Keratinocyte (primary cell): ENCODE data around the gene HNRNPM. TPM values are rescaled to one million over a fixed set of nuclear protein-coding genes. Genes with fewer than 3 reads are reported as not detected.

Source experiments
- DNase-seq: peaks from one replicate; pipeline ENCODE4 v3.0.0-alpha.2; 2011; ENCODE audit warnings: low read depth, missing footprints, low spot score
- FAIRE-seq: peaks from 2 replicates; lab custom pipeline; 2011; peaks lifted over from hg19 to GRCh38; lab: Jason Lieb, UNC
- H2AFZ ChIP-seq: 2 replicates; pipeline ENCODE4 v1.6.0; 2012; ENCODE audit warnings: low read length, control low read depth, inconsistent platforms; ENCODE audit not compliant: control insufficient read depth
- H3K27ac ChIP-seq: 2 replicates; pipeline ENCODE4 v1.5.1; 2011; ENCODE audit warnings: low read length; ENCODE audit not compliant: control insufficient read depth, insufficient read depth
- H3K27me3 ChIP-seq: 3 replicates; pipeline ENCODE4 v1.6.0; 2011; ENCODE audit warnings: low read length; ENCODE audit not compliant: control insufficient read depth, insufficient read depth; ENCODE audit errors: extremely low read depth
- H3K36me3 ChIP-seq, 2 experiments: 2 replicates in 1 of 2; 3 replicates in 1 of 2; pipeline ENCODE4 v1.5.1; 2011; ENCODE audit warnings: low read length in 2 of 2, mild to moderate bottlenecking in 1 of 2; ENCODE audit not compliant: control insufficient read depth in 2 of 2, insufficient read depth in 2 of 2; ENCODE audit errors: extremely low read depth in 1 of 2
- H3K4me1 ChIP-seq: 3 replicates; pipeline ENCODE4 v1.5.1; 2011; ENCODE audit warnings: low read length; ENCODE audit not compliant: control insufficient read depth, insufficient read depth; ENCODE audit errors: extremely low read depth
- H3K4me2 ChIP-seq: 3 replicates; pipeline ENCODE4 v1.6.0; 2011; ENCODE audit warnings: low read depth, low read length; ENCODE audit not compliant: control insufficient read depth, insufficient read depth; ENCODE audit errors: extremely low read depth
- H3K4me3 ChIP-seq, 3 experiments: fragments of 200-600 bp in 1 of 3; sonication (generic) in 1 of 3; 2 replicates in 2 of 3; 3 replicates in 1 of 3; pipeline ENCODE4 v1.5.1; 2011 to 2016; ENCODE audit warnings: low read length in 3 of 3, mild to moderate bottlenecking in 3 of 3, control low read depth in 2 of 3, inconsistent platforms in 1 of 3, low read depth in 1 of 3, mixed read lengths in 1 of 3, mixed run types in 1 of 3, moderate library complexity in 1 of 3; ENCODE audit not compliant: control insufficient read depth in 2 of 3, insufficient read depth in 2 of 3; ENCODE audit errors: extremely low read depth in 1 of 3
- H3K79me2 ChIP-seq: 2 replicates; pipeline ENCODE4 v1.6.0; 2012; ENCODE audit warnings: low read length; ENCODE audit not compliant: control insufficient read depth, insufficient read depth
- H3K9ac ChIP-seq: 3 replicates; pipeline ENCODE4 v1.6.0; 2011; ENCODE audit warnings: low read length; ENCODE audit not compliant: control insufficient read depth, insufficient read depth; ENCODE audit errors: extremely low read depth
- H3K9me1 ChIP-seq: 3 replicates; pipeline ENCODE4 v1.6.0; 2011; ENCODE audit warnings: low read length; ENCODE audit not compliant: control insufficient read depth, insufficient read depth; ENCODE audit errors: extremely low read depth
- H3K9me3 ChIP-seq: 2 replicates; pipeline ENCODE4 v1.5.1; 2012; ENCODE audit warnings: low read depth, low read length; ENCODE audit not compliant: control insufficient read depth
- H4K20me1 ChIP-seq: 3 replicates; pipeline ENCODE4 v1.6.0; 2011; ENCODE audit warnings: low read length; ENCODE audit not compliant: control insufficient read depth, insufficient read depth; ENCODE audit errors: extremely low read depth
- EZH2 ChIP-seq: IDR thresholded peaks from one replicate; pipeline ENCODE4 v1.6.1; 2012; ENCODE audit warnings: inconsistent platforms, mild to moderate bottlenecking, low read length, moderate library complexity
- dilution Hi-C: fragments of 300-500 bp; cut with MboI; formaldehyde crosslinking; loops from one replicate; pipeline ENCODE4 v1.7.0; 2020; ENCODE audit warnings: low sequenced_read_pairs; ENCODE audit not compliant: extremely low pct_ligation_motif_present
- polyA plus RNA-seq, 5 experiments: library from polyadenylated mRNA; depleted of rRNA in 3 of 5; stranded (reverse) in 3 of 5; stranded (forward) in 1 of 5; unstranded in 1 of 5; fragments of >200 nt; gene quantifications; 1 replicate in 1 of 5; 2 replicates in 3 of 5; 3 replicates in 1 of 5; pipeline versions ENCODE4 v1.2.1 to v1.2.3, GENCODE V29; 2011 to 2012; ENCODE audit warnings: missing spikeins in 2 of 5, low read depth in 1 of 5, low replicate concordance in 1 of 5
- TF ChIP-seq, protein P1 (sequence below), 3 experiments: IDR thresholded peaks in 1 of 3; conservative IDR thresholded peaks in 1 of 3; optimal IDR thresholded peaks in 1 of 3; 2 replicates in 2 of 3; 3 replicates in 1 of 3; pipeline versions ENCODE3 to v1.5.1; 2011; ENCODE audit warnings: low read length in 3 of 3, mild to moderate bottlenecking in 3 of 3, moderate library complexity in 2 of 3, control low read depth in 1 of 3, inconsistent platforms in 1 of 3; ENCODE audit not compliant: insufficient read depth in 2 of 3; ENCODE audit errors: extremely low read depth in 1 of 3

Gene HNRNPM
- polyA plus RNA-seq, 1 donor (not counting 4 experiments of a cell fraction or from before 2014, with no cell fraction given), result 126 TPM

DNA sequence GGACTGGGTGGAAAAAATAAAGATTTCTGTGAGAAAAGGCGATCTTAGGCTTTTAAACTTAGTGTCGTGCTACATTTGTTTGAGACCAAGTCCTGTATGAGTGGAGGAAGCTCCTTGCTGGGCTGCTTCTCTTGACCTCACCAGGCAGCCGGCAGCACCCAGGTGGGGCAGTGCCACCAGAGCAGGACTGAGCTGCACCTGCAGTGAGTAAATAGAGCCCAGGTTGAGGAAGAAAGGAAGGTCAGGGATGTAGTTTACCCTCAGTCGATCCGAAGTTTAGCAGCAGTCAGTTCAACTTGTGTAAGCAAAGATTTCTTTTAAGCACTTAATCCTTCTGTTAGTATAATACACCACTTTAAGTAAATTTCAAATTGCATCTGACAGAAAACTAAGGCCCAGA, 13.6 kb downstream of the HNRNPM start:
- DNase-seq (no peak), FAIRE-seq (no peak)
- Histone ChIP-seq H4K20me1 (peaks cover 59% of the 10 kb centered on the region), H2AFZ (no peak overlapping the region), H3K79me2 (peaks cover 100% of the 10 kb centered on the region), H3K36me3 (peaks cover 12 to 52% of the 10 kb centered on the region in 2 experiments), H3K4me2 (no peak overlapping the region), H3K9ac (no peak overlapping the region), H3K27me3 (no peaks in the 10 kb centered on the region), H3K9me1 (peaks cover 3% of the 10 kb centered on the region), H3K4me3 (no peak overlapping the region), H3K27ac (no peak overlapping the region), H3K4me1 (peaks cover 3% of the 10 kb centered on the region), H3K9me3 (no peaks in the 10 kb centered on the region)
- dilution Hi-C loops, result no loop called here
- TF ChIP-seq, protein P1, sequence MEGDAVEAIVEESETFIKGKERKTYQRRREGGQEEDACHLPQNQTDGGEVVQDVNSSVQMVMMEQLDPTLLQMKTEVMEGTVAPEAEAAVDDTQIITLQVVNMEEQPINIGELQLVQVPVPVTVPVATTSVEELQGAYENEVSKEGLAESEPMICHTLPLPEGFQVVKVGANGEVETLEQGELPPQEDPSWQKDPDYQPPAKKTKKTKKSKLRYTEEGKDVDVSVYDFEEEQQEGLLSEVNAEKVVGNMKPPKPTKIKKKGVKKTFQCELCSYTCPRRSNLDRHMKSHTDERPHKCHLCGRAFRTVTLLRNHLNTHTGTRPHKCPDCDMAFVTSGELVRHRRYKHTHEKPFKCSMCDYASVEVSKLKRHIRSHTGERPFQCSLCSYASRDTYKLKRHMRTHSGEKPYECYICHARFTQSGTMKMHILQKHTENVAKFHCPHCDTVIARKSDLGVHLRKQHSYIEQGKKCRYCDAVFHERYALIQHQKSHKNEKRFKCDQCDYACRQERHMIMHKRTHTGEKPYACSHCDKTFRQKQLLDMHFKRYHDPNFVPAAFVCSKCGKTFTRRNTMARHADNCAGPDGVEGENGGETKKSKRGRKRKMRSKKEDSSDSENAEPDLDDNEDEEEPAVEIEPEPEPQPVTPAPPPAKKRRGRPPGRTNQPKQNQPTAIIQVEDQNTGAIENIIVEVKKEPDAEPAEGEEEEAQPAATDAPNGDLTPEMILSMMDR (optimal IDR thresholded peaks at IDR 0.05 in 1 of 3, IDR thresholded peaks at IDR 0.05 in 1 of 3, conservative IDR thresholded peaks at IDR 0.05 in 1 of 3; ENCODE audit: extremely low read depth in 1 of 3, insufficient read depth in 2 of 3, low read length in 3 of 3), result no peak
- TF ChIP-seq EZH2, result no peak

DNA sequence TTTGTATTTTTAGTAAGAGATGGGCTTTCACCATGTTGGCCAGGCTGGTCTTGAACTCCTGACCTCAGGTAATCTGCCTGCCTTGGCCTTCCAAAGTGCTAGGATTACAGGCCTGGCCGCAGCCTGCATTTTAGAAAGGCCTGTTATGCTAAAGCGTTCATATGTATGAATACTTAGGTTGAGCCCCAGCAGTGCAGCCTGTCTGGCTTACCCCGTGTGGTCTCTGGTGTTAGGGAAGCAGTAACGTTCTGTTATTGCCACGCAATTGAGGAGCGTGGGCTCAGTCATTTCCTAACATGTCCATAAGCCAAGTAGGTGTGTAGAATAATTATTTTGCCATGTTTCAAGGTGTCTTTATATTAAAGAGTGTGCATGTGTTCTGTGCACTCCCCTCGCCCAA, 14.3 kb downstream of the HNRNPM start:
- TF ChIP-seq EZH2, result no peak
- TF ChIP-seq, protein P1 (optimal IDR thresholded peaks at IDR 0.05 in 1 of 3, IDR thresholded peaks at IDR 0.05 in 1 of 3, conservative IDR thresholded peaks at IDR 0.05 in 1 of 3; ENCODE audit: extremely low read depth in 1 of 3, insufficient read depth in 2 of 3, low read length in 3 of 3), result no peak
- H3K9me3 ChIP-seq, result no peaks in the 10 kb centered on the region
- peaks cover 3% of the 10 kb centered on the region for H3K4me1 ChIP-seq
- no peak overlapping the region for H2AFZ ChIP-seq
- DNase-seq, result no peak
- no peak for FAIRE-seq
- peaks cover 1% of the 10 kb centered on the region for H3K9me1 ChIP-seq
- H4K20me1 ChIP-seq, result peaks cover 52% of the 10 kb centered on the region
- peaks cover 16 to 56% of the 10 kb centered on the region in 2 experiments for H3K36me3 ChIP-seq
- H3K27ac ChIP-seq, result no peak overlapping the region
- no peak overlapping the region for H3K4me2 ChIP-seq
- H3K4me3 ChIP-seq, result no peak overlapping the region
- dilution Hi-C loops, result no loop called here
- no peak overlapping the region for H3K9ac ChIP-seq
- H3K79me2 ChIP-seq, result peaks cover 98% of the 10 kb centered on the region
- H3K27me3 ChIP-seq, result no peaks in the 10 kb centered on the region
